ENCODE measurements around the gene HIGD2A. TPM values are rescaled to one million over a fixed set of nuclear protein-coding genes. Genes with fewer than 3 reads are reported as not detected.

HIGD2A gene
- total RNA-seq, 1 experiment from 2014 or later, result 133 TPM

DNA sequence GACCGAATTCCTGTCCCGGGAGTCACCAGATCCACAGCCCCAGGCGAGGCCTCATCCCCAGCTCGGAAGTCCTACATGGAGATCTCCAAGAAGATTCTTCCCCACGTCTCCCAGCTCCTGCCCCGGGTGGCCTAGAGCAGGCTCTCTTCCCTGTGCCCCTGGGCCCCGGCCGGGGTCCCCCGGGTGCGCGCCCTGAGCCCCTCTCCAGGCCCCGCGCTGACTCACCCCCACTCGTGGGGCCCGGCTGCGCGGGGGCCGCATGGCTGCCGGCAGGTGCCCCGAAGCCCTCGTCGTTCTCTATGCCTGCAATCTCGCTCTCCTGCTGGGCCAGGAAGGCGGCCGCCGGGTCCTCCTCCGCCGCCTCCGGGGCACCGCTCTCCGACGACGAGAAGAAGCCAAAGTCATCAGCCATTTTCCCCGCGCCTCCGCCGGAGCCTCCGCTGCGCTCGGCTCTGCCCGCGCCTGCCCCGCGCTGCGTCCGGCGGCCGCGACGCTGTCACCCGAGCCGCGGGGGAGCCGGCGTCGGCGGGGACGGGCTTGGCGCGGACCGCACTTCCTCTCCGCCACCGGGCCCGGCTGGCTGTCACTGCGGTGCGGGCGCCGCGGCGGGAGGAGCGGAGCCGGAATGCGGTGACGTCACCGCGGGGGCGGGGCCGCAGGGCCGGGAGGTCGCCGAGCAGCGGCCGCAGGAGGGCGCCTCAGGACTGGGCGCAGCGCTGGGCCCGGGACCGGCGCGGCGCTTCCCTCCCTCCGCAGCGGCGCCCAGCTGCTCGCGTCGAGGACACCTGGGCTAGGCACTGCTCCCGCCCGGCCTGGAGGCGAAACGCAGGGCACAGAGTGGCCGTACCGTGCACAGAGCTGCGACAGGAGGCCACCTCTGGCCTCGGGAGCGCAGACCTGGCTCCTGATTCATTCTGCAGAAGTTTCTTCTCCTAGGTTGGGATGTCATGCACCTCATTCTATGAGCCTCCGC, 27.7 kb downstream of the HIGD2A start, which contains the start of gene CLTB:
Gene CLTB, minus strand, starts transcription at position 588 of the 973 bp plus-strand sequence. Its CDS starts 176 bp downstream, at position 412.
- Histone ChIP-seq H3K36me3 (ENCODE audit: low read depth) (no peaks in the 10 kb centered on the region), H3K9me3 (ENCODE audit: insufficient read depth, low read depth) (peaks cover 14% of the 10 kb centered on the region; the same call in 1 of the 2 replicates), H3F3A (ENCODE audit: insufficient read depth, low read depth) (peaks cover 68% of the 10 kb centered on the region), H3K4me1 (replicated peaks; ENCODE audit: insufficient read depth) (peaks cover 81% of the 10 kb centered on the region), H3K4me2 (peak within 1 kb of the TSS; percentile 93), H3K4me3 (peak within 1 kb of the TSS; percentile 98), H3K27me3 (ENCODE audit: insufficient read depth, low read depth) (no peaks in the 10 kb centered on the region), H2AFZ (peak within 1 kb of the TSS; percentile 72), H4K20me1 (ENCODE audit: insufficient read depth) (peaks cover 26% of the 10 kb centered on the region), H3K79me2 (ENCODE audit: low read depth) (peaks cover 41% of the 10 kb centered on the region), H3K9me2 (ENCODE audit: insufficient read depth) (no peaks in the 10 kb centered on the region), H3K27ac (peak within 1 kb of the TSS; percentile 94)
- POLR2A ChIA-PET (ENCODE audit: unreplicated experiment), result interaction anchor here (0.5 to 1.0 kb wide), 6 partner anchors 31 to 405 kb away, joined by 3 to 5 read pairs (median 4); partner anchors contain the start of genes FAF2 and RNF44
- BruUV-seq (replicated peaks), result no TSS peak
- TF ChIP-seq, protein P1, sequence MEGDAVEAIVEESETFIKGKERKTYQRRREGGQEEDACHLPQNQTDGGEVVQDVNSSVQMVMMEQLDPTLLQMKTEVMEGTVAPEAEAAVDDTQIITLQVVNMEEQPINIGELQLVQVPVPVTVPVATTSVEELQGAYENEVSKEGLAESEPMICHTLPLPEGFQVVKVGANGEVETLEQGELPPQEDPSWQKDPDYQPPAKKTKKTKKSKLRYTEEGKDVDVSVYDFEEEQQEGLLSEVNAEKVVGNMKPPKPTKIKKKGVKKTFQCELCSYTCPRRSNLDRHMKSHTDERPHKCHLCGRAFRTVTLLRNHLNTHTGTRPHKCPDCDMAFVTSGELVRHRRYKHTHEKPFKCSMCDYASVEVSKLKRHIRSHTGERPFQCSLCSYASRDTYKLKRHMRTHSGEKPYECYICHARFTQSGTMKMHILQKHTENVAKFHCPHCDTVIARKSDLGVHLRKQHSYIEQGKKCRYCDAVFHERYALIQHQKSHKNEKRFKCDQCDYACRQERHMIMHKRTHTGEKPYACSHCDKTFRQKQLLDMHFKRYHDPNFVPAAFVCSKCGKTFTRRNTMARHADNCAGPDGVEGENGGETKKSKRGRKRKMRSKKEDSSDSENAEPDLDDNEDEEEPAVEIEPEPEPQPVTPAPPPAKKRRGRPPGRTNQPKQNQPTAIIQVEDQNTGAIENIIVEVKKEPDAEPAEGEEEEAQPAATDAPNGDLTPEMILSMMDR (conservative IDR thresholded peaks at IDR 0.05), result peak; percentile 29; the same call in 1 of the 2 replicates
- TF ChIP-seq EZH2 (IDR thresholded peaks at IDR 0.05; ENCODE audit: low read depth), result no peak
- intact Hi-C loops (cut with micrococcal nuclease; ENCODE audit: unreplicated experiment), result loop anchor here (1.0 to 5.0 kb wide), 5 partner anchors 32 to 406 kb away; partner anchors contain the start of genes FAF2 and RNF44
- peak; percentile 85 to 87 for DNase-seq
- CTCF ChIA-PET, result interaction anchor here (0.6 to 1.0 kb wide), 10 partner anchors 22 to 888 kb away, joined by 3 to 7 read pairs (median 4); partner anchors contain the start of gene RNF44

DNA sequence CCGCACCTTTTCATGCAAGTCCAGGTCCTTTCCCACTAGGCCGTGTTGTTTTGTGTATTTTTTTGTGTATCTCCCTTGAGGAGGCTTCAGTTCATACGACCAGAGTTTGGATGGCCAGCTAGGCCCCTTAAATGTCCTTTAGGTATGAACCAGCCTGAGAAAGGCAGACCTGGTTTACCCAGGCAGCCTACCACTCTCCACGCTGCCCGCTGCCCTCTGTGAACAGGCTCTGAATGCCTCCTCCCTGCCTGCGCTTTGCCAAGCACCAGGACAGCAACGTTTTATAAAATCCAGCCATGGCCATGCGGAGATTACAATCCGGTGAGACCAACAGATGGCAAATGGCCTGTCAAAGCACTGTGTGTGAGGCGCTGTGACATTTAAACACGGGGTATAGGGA, 28.4 kb downstream of the HIGD2A start:
- Histone ChIP-seq H3K4me1 (replicated peaks; ENCODE audit: insufficient read depth) (peaks cover 76% of the 10 kb centered on the region), H3K9me3 (ENCODE audit: insufficient read depth, low read depth) (peaks cover 20% of the 10 kb centered on the region), H3K27ac (peak overlapping the region; percentile 94), H2AFZ (no peak overlapping the region; the same call in 1 of the 2 replicates), H3K4me2 (peak overlapping the region; percentile 40), H3K9me2 (ENCODE audit: insufficient read depth) (no peaks in the 10 kb centered on the region), H3K79me2 (ENCODE audit: low read depth) (peaks cover 41% of the 10 kb centered on the region), H3K4me3 (no peak overlapping the region), H3F3A (ENCODE audit: insufficient read depth, low read depth) (peaks cover 62% of the 10 kb centered on the region), H3K27me3 (ENCODE audit: insufficient read depth, low read depth) (no peaks in the 10 kb centered on the region), H3K36me3 (ENCODE audit: low read depth) (no peaks in the 10 kb centered on the region), H4K20me1 (ENCODE audit: insufficient read depth) (peaks cover 23% of the 10 kb centered on the region; the same call in 1 of the 2 replicates)
- BruUV-seq (replicated peaks), result TSS peak; percentile 45
- no peak for DNase-seq
- intact Hi-C loops (cut with micrococcal nuclease; ENCODE audit: unreplicated experiment), result loop anchor here (1.0 to 5.0 kb wide), 5 partner anchors 31 to 405 kb away; partner anchors contain the start of genes FAF2 and RNF44
- CTCF ChIA-PET, result interaction anchor here (0.6 to 1.0 kb wide), 7 partner anchors 22 to 888 kb away, joined by 4 to 7 read pairs (median 6); no protein-coding TSS in a partner anchor
- POLR2A ChIA-PET (ENCODE audit: unreplicated experiment), result interaction anchor here (0.6 to 1.0 kb wide), 2 partner anchors 26 to 31 kb away, joined by 3 to 13 read pairs; partner anchors contain the start of gene FAF2
- TF ChIP-seq EZH2 (IDR thresholded peaks at IDR 0.05; ENCODE audit: low read depth), result no peak
- TF ChIP-seq, protein P1 (conservative IDR thresholded peaks at IDR 0.05), result no peak

DNA sequence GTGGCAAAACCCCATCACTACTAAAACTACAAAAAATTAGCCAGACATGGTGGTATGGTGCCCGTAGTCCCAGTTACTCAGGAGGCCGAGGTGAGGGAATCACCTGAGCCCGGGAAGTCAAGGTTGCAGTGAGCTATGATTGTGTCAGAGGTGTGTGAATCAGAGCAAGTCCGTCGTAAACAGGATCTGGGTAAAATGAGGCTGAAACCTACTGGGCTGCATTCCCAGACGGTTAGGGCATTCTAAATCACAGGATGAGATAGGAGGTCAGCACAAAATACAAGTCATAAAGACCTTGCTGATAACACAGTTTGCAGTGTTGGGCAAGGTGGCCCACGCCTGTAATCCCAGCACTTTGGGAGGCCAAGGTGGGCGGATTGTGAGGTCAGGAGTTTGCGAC, 29.7 kb downstream of the HIGD2A start:
- Histone ChIP-seq H3K9me2 (ENCODE audit: insufficient read depth) (no peaks in the 10 kb centered on the region), H3K27me3 (ENCODE audit: insufficient read depth, low read depth) (no peaks in the 10 kb centered on the region), H3K4me1 (replicated peaks; ENCODE audit: insufficient read depth) (peaks cover 65% of the 10 kb centered on the region), H3K79me2 (ENCODE audit: low read depth) (peaks cover 29% of the 10 kb centered on the region), H3K36me3 (ENCODE audit: low read depth) (no peaks in the 10 kb centered on the region), H3K4me2 (peak overlapping the region; percentile 63), H3K4me3 (no peak overlapping the region; the same call in 1 of the 2 replicates), H4K20me1 (ENCODE audit: insufficient read depth) (peaks cover 19% of the 10 kb centered on the region; the same call in 1 of the 2 replicates), H3K9me3 (ENCODE audit: insufficient read depth, low read depth) (peaks cover 23% of the 10 kb centered on the region), H2AFZ (no peak overlapping the region), H3K27ac (peak overlapping the region; percentile 94), H3F3A (ENCODE audit: insufficient read depth, low read depth) (peaks cover 51% of the 10 kb centered on the region)
- DNase-seq, result peak; percentile 72 to 98
- intact Hi-C loops (cut with micrococcal nuclease; ENCODE audit: unreplicated experiment), result loop anchor here (5.0 kb wide), 2 partner anchors 79 to 404 kb away; no protein-coding TSS in a partner anchor
- BruUV-seq (replicated peaks), result no TSS peak
- TF ChIP-seq, protein P1 (conservative IDR thresholded peaks at IDR 0.05), result no peak
- no peak for TF ChIP-seq EZH2 (IDR thresholded peaks at IDR 0.05; ENCODE audit: low read depth)
- ChIA-PET POLR2A (ENCODE audit: unreplicated experiment) (interaction anchor here (0.6 to 1.2 kb wide), 6 partner anchors 21 to 335 kb away, joined by 3 to 16 read pairs (median 4); partner anchors contain the start of gene KIAA1191), CTCF (interaction anchor here (0.7 to 1.5 kb wide), 4 partner anchors 13 to 125 kb away, joined by 4 to 7 read pairs (median 6); no protein-coding TSS in a partner anchor)
